ENCODE results near the gene CACNA2D4.
"Not testable (repeated sequence)": the region's sequence is repeated elsewhere in the genome, so short reads cannot be mapped to it uniquely, and the experiment has no call there.

The CACNA2D4 gene

DNA sequence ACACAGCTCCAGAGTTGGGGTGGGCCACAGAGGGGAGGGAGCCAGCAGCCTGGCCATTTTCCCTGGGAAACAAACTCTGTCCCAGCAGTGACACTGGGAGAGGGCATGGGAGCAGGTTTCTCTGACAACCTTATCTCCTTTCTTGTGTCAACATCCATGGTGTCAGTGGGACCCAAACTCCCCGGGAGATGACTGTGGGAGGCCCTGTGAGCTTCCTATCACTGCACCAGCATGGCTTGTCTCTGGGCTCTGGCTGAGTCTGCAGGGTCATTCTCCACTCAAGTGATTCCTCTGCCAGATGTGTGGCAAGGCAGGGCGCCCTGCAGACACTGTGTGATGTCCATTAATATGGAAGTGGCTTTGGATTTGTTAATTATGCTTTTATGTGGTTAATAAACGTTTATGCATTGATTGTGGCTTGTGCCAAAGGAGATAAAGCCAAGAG lies 88.0 kb downstream of the CACNA2D4 start:
- DNase-seq: no peak

DNA sequence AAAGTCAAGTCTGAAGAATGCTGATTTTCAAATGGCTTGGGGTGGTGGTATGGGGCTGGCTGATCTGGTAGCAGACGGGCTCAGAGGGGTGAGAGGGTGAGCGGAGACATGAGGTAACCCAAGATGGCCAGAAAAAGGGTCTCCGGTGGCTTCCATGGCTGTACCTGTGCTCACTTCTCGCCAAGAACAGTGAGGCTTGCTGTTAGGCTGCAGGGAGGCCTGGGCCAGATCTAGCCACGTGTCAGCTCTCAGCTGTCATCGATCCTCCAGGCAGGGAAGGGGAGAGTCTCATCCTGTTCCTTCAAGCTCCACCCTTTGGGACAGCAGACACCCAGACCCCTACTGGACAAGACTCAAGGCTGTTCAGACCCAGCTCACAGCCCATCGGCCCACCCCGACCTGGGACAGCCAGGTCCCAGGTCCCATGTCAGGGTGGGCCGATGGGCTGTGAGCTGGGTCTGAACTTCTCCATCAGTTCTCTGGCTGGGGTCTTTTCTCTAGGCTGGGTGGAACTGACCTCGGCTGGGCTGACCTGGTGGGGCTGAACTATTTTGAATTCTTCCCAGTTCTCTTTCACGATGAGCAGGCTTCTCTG lies 89.0 kb downstream of the CACNA2D4 start:
- no peak for DNase-seq

DNA sequence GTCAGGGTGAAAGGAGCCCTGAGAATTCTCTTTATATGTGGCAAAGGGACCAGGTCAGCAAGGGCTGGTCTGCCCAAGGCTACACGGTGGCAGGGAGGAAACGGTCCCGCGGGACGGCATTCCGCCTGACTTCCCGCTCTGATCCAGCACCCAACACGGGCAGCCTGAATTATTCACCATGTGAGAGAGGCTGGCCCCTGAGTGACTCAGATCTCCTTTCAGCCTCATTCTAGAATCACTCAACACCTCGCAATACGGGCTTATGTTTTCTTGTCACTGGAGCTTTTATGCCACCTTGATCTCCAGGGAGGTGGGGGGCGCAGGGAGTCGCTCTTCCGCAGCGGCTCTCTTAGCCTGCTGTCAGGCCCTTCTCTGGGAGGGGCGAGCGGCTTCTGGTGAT lies 89.6 kb downstream of the CACNA2D4 start:
- DNase-seq: no peak

DNA sequence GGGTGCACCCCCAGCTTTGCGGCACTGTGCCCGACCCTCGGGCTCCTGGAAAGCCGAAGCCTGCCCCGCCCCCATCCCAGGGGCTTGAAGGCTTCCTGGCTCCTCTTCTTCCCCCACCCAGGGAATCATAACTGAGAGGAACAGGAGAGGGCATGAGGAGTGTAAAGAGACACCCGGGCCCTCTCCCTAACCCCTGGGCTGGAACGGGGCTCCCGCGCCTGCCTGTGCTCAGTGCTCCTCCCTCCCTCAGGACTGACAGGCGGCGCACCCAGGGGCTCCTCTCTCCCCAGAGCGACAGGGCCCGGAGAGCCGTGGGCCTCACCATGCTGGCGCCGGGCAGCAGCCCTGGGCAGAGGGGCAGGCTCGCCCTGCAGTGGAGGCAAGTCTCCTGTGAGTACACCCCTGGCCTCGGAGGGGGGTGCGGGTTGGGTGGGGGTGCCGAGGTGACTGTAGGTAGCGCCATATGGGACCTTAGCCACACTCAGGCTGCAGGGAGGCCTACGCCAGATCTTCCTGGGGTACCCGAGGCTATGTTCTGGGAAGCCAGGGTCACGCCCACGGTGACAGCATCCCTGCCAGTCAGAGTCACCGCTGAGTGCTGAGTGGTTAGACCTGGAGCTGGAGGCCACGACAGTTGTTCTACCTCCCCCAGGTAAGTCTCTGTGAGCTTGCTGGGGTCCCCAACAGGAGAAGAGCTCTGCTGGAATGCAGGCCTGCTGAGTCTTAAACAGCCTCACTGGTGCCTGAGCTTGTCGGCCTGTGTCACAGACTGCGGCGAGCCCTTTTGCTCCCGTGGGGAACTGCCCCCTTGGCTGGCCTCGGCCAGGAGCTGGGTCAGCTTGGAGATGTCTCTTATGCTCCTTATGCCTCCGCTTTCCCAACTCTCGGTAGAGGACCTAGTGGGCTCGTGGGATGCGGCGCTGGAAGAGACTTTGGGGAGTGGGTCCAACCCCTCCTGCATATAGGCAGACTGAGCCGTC lies 90.3 kb downstream of the CACNA2D4 start:
- no peak for DNase-seq

DNA sequence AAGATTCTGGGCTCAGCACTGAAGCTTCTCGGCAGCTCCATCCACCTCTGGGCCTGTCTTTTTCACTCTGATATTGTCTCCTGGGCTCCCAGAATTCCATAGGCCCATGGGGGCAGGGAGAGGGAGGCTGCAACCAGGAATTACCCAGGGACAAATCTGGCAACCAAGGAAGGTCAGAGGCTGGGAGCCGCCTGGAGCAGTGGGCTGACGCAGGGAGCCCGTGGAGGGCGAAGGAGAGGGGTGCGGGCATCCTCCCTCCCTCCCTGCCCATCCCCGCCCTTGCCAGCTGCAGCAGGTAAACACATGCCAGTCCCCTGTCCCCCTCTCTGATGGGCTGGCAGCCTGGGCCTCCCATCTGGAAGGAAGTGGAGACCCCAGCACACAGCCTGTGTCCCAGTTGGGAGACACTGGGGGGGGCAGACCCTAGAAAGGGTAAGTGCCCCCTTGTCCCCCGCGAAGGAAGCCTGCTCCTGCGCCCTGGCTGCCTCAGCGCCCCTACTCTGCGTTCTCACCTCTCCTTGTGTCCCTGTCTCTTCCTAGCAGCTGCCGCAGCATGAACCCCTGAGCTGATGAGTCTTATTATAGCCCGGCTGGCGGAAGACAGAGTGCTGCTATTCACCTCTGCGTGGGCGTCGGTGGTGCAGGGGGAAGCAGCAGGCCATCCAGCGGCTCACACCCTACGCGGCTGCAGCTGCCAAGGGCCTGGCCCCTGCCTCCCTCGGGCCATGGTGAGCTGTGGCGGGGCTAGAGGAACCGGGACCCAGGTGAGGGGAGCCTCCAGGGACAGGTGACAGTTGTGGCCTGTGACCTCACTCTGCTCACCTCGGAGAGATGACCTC lies 91.4 kb downstream of the CACNA2D4 start:
- DNase-seq: no peak

DNA sequence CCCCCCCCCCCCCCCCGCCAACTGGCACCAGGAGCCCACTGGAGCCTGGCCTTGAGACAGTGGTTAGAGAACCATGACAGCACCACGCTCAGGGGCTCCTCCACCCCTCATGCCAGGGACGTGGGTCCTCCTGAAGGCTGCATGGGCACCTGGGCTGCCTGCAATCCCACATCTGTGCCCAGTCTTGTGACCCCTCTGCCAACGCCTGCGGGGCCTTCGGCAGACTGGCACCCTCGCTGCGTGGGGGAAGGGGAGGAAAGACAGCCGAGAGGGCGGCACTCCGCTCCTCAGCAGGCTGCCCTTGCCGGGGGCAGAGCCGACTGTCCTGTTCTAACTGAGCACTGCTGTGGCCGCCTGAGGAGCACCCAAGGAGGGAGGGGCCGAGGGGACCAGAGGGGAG lies 92.1 kb downstream of the CACNA2D4 start:
- DNase-seq: no peak

DNA sequence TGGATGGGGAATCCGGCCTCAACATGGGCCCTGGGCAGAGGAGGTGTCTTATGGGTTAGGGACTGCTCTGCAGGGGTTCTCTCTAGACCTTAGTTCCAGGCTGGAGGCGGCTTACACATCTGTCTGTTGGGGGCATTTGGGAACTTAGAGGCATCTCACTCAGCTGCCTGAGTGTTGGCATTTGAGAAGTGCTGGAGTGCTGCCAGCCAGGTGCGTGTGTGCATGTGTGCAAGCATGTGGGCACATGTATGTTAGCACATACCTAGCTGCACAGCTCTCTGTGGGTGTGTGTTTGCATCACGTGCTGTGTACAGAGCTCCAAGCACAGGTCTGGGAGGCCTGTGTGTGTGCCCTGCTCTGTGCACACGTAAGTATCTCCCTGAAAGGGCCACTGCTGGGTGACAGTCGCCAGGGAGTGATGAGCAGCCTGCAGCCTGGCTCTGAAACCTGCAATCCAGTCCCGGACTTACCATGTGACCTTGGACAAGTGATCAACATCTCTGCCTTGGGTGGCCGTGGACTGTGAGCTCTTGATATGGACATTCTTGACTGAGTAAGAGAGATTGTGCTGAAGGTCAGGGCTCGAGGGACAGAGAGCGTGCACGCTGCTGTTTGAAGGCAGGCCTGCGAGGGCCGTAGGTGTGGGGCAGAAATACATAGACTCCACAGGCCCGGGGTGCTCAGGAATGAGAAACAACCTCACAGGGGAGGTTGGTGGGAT lies 92.9 kb downstream of the CACNA2D4 start:
- no peak for DNase-seq

DNA sequence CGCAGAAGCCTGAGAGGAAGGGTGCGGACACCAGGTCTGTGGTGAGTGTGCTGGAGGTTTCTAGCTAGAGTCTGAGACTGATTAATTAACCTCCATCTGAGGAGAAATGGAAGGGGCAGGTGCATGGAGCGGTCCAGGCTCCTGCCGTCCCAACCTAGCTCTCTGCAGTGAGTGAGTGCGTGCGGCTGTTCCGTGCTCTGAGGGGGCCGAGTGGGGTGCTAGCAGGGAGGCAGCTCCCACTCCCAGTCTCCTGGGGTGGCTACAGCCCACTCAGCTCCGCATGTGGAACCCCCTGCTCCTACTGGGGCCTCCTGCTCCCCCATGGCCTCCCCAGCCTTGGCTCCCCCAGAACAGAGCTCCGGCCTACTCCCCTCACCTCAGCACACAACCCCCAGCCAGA lies 95.2 kb downstream of the CACNA2D4 start:
- DNase-seq: no peak

DNA sequence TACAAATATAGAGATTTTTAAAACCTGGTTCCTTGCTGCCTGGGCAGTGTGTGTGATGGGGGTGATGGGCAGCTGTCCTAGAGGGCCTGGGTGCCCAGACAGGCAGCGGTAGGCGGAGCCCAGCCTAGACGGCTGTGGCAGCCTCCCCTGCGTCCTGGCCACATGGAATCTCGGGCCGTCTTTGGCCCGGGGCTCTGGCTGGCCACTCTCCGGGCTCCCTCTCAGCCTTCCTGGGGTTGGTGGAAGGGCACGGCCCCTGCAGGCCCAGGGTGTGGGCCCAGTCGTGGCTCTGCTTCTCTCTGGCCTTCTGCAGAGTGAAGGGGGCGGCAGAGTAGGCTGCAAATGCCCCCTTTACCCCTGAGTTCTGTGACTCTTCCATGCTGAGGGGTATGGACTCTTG lies 95.8 kb downstream of the CACNA2D4 start:
- no peak for DNase-seq

DNA sequence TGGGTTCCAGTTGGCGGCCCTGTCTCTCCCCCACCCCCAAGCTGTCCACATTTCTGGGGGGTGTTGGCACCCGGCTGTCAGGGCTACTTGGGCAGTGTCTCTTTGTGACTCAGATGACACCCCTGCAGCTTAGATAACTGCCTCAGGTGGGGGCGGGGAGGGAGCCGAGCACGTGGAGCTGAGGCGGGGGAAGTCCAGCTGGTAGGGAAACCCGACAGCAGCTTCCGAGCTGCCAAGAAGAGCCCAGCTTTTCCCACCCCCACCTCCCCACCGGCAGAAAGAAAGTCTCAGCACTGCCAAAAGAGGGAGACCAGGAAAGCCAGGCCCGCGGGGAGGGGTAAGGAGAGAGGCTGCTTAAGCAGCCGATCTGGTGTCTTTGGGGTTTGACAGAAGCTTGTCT lies 96.6 kb downstream of the CACNA2D4 start:
- DNase-seq: no peak

DNA sequence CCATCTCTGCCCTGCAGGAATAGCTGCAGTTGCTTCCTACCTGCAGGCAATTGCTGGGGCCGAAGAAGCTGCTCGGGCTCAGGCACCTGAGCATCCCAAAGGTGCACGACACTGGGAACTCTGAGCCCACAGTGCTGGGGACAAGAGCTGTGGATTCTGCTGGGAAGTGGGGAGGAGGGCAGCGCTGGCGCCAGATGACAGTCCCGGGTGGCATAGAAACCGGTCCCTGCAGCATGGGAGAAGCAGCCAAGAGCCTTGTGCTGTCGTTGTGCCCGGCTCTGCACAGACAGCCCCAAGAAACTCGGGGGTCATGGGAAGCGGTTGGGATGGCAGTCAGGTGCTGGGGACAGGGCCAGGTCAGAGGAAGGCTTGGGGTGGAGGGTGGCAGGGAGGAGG lies 97.6 kb downstream of the CACNA2D4 start:
- no peak for DNase-seq

DNA sequence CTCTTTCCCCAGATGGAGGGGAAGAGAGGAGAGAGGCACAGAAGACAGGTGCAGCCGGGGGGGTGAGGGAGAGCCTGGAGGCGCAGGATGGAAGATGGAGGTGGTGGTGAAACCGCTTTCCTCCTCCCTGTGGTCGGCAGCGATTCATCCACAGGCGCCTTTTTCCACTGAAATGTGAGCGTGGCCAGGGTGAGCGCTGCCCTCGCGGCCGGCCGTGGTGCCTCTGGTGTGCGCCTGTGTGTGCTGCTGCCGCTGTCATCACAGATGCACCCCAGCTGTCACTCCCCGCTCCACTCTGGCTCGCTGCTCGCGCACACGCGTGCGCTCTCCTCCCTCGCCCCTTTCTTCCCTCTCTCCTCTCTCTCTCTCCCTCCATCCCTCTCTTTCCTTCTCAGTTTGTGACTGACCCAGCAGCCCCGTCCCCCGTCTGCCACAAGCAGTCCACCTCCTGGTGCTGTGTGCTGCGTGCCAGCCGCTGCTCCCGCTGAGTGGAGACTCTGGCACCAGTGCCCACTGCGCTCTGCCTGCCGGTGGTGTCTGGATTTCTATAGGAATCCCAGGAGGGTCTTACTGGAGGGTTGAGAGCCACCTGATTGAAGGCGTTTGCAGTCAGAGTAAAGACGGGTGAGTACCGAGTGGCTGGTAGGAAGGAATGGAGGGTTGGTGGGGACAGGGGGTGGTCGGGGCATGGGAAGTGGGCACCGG lies 98.1 kb downstream of the CACNA2D4 start, which contains the start of gene LRTM2:
LRTM2 (plus strand) TSS at position 375 of the 705 bp plus-strand sequence. CDS start 7,584 bp downstream, outside the sequence.
- DNase-seq: no peak

DNA sequence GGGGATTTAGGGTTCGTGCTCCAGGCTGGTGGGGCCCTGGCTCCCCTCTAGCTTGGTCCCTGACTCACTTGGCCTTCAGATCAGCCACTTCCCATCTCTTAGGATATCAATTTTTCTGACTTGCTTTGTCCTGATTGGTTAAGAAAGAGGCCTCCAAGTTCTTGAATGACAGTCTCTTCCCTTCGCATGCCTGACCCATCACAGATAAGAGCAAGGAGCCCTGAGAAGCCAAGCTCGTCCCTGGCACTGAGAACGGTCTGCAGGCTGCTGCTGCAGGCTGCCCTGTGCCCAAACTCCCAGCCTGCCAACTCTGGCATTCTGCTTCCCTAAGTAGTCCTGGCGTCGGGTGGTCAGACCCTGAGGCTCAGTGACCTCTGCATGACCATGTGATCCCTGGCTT lies 98.9 kb downstream of the CACNA2D4 start:
- no peak for DNase-seq

DNA sequence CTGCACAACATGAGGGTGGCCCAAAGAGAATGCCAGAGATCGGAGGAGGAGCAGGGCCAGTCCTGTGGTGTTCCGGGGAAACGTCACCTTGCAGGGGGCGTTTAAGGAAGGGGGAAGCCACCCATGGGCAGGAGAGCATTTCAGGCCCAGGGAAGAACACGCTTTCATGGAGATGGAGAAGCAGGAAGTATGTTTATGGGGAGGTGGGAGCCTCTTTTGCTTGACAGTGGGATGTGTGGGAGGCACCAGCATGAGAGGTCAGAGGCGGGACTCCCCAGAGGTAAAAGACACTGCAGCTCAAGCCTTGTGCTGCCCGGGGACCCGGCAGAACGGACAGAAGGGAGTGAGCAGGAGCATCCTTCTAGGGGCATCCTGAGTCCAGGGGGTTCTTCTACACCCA lies 99.4 kb downstream of the CACNA2D4 start:
- DNase-seq: no peak

DNA sequence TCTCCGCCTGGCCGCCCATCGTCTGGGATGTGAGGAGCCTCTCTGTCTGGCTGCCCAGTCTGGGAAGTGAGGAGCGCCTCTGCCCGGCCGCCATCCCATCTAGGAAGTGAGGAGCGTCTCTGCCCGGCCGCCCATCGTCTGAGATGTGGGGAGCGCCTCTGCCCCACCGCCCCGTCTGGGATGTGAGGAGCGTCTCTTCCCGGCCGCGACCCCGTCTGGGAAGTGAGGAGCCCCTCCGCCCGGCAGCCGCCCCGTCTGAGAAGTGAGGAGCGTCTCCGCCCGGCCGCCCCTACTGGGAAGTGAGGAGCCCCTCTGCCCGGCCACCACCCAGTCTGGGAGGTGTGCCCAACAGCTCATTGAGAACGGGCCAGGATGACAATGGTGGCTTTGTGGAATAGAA lies 100.5 kb downstream of the CACNA2D4 start:
- not testable (repeated sequence) for DNase-seq

DNA sequence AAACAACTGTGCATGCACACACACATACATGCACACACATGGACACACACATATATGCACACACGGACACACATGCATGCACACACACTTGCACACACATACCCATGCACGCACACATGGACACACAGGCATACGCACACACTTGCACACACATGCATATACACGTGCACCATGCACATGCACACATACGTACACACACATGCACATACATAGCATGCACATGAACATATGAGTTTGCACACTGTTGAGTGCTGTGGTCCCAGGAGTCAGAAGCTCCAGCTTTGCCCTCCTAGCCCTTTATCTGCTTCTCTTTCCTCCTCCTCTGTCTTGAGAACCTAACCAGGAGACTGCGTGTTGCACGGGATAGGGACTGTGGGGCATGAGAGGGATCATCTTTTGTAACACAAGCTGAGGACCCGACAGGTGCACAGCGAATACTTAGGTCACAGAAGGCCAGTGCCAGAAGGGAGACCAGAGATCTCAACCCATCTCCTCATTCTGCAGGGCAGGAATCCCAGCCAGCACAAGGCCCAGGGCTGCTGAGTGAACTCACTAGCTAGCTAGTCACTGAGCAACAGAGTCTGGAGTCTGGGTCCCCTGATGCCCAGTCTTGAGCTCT lies 101.6 kb downstream of the CACNA2D4 start:
- DNase-seq: no peak

DNA sequence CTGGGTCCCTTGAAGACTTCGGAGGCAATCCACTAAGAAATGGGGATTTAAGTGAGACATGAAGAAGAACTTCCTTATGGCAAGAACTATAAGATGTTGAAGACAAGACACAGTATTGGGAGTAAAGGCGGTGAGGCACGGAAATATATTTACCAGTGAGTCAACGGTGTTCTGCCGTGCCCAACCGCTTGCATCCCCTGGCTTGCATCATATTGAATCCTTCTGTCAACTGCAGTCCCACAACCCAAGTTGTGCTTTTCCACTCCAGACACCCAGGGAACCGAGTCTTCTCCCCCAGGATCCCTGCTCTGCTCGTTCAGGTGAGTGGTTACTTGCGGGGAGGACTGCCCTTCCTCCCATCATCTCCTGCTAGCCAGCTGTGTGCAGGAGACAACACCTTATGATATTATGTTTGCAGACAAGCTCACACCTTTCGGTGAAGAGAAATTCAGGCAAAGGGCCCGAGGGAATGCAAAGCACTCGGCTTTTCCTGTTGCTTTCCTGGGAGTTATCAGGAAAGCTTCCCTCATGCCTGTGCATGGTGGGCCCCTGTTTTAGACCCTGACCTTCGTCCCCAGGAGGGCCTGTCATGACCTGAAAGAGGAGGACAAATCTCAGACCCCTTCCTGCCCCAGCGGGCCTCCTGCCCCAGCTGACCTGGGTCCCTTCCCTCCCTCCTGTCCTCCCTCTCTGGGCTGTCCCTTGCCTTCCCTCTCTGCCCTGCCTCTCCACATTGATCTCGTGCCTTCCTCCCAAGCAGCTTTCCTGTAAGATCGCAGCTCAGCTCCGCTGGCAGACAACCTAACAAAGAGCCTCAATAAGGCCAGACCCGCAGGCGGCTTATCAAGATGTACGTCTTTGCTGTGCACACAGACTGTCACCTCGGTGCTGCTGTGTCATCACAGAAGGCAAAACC lies 102.4 kb downstream of the CACNA2D4 start:
- DNase-seq: no peak

DNA sequence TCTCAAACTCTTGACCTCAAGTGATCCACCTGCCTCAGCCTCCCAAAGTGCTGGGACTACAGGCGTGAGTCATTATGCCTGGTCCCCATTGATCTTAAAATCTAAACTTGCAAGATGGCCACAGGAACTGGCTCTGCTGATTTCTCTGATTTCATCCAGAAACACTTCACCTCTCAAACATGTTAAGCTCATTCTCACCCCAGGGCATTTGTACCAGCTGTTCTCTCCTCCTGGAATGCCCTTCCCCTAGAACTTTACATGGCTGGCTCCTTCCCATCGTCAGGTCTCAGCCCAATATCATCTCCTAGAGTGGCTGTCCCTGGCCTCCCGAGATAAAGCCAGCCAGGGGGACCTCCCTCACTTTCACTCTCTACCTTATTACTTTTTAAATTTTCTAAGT lies 103.3 kb downstream of the CACNA2D4 start:
- no peak for DNase-seq

DNA sequence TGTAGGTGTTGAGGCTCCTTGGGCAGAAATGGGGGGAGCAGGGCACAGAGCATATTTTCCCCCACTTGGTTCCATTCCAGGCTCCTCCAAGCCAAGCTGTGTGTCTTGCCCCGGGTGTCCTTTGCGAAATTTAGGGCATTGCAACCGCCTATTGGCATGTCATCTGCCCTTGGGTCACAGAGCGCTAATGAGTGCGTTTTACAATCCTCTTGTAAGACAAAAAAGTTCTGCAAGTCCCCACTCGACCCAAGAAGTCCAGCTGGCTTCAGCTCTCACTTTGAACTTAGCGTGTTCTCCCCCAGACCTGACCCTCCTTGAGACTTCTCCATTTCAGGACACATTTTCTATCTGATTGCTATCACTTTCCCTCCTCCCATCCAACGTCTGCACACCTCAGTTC lies 104.2 kb downstream of the CACNA2D4 start:
- DNase-seq: no peak

DNA sequence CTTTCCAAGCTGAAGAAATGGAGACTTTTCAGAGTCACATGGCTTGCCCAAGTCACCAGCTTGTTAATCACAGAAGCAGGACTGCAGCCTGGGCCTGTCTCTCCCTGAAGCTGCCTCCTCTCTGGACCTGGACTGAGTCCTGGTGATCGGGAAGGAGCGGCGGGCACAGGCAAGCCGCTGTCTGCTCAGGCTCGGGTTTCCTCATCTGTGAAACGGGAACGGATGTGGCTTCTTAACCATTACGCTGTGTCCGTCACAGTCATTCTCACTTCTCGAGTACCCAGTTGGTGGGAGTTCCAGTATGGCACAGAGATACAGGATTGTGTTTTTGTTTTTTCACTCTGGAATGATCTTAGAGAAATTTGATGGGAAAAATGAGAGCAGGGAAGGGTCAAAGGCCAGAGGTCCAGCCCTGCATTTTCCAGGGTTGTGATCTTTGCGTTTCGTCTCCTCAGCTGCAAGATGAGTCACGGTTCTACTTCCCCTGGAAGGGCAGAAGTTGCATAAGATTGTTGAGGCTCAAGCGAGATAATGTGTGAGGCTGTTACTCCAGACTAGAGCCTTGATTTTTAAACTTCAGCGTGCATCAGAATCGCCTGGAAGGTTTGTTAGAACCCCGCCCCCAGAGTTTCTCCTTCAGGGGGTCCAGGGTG lies 105.7 kb downstream of the CACNA2D4 start:
- DNase-seq: peak; percentile 16 to 34
